Activated CD4-positive, alpha-beta T cell treated with anti-CD3 and anti-CD28 coated beads for 1 hour (primary cell): ENCODE measurements around the gene RASEF.
"Not testable (repeated sequence)": the region's sequence is repeated elsewhere in the genome, so short reads cannot be mapped to it uniquely, and the experiment has no call there.

ENCODE experiments used
- DNase-seq: peaks from one replicate; pipeline ENCODE4 v3.0.0-alpha.2; 2020

Gene RASEF

DNA sequence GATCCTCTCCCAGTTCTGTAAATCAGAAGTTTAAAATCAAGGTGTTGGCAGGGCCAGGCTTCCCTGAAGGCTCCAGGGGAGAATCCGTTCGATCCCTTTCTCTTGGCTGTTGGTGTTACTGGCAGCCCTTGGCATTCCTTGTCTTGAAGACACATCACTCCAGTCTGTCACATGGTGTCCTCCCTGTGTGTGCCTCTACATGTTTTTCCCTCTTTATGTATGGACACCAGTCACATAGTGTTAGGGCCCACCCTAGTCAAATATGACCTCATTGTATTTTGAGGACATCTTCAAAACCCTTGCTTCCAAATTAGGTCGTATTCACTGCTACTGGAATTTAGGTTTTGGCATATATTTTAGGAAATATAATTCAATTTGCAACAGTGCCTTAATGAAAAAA, 94.6 kb downstream of the RASEF start:
- DNase-seq: no peak

DNA sequence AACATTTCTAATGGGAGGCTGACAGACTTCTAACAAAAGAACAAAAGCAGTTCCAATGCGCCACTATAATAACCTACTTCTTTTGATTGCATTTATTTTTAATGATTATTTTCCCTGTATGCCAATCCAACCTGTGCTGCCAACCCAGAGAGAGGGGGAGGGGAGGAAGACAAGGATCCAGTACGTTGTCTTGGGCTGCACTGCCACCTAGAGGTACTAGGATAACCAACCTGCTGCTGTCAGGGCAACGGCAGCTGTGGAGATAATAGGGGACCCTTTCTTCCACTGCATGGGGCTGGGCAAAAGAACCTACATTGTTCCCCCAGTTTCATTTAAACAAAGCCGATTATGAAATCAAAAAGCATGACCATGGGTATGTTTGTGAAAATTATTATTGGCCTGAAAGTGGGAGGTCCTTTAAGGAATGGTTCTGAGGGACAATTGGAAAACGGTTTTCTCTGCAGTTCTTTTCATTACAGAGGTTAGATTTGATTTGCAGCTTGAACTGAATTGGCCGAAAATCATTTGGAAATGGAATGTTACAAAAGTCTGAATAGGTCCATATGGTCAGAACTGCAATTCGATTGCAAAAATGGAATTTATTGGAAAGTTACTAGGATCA, 101.3 kb downstream of the RASEF start:
- DNase-seq: no peak

DNA sequence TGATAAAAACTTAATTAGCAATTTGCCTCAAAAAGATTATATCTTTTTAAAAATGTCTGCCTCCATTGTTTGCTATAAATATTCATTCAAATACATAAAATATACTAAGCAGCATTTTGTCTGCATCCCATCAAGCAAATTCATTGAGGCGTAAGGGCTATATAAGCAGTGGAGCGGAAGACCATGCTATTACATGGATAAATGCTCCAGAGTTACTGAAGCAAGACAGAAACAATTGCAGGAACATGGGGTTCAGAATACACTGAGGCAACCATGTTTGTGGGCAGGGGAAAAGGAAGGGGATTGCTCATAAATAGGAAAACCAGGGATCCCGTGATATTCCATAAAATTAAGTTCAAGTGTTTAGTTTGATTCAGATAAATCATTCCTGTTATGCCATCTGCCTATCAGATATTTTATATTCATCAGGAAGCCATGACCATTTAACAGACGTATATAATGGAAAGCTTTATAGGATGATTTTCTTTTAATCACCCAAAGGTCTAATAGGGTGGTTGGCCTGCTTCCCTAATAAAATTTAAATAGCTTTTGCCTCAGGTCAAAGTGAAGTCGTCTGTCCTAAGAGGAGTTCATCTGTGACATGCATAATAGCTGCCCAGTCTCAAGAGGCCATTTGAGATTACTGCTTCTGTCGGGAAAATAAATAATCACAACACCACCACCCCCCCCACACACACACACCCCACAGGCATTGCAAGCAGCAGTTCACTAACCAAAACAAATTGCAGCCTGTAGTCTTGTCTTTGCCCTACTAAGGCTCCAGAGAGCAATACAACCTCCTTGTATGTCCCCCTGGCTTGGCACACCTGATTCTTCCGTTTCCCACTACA, 105.2 kb downstream of the RASEF start:
- no peak for DNase-seq

DNA sequence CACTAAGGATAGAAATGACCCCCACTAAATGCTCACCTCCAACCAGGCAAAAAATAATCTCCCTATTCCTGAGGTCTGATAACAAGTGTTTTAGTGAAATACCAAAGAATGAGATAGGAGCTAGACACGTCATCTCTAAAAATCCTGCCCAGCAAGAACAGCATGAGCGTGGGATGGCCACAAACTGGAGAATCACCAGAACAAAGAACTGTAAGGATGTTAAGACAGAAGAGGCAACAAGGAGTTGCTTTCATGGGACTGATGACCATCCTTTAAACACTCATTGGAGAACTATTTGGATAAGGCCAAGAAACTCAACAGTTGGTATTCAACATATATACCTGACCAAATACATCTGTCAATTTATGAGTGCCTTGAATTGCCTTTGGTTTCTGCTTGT, 113.7 kb downstream of the RASEF start:
- DNase-seq: no peak

DNA sequence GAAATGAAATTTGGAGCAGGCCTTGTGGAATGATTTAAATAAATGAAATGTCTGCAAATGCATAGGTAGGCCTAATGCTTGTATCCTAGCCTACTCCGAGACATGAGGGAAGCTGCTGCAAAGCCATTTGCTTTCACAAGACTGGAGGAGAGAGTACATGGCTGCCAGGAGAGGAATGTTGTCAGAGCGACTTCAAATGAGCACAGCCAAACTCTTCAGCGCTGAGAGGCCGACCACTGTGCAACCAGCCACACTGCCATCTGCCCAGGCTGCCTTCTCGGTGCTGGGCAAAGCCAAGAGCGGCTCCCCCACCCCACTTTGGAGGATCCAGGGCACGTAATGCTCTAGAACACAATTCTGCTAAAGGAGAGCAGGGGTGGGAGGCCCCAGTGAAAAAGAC, 122.6 kb downstream of the RASEF start:
- DNase-seq: no peak

DNA sequence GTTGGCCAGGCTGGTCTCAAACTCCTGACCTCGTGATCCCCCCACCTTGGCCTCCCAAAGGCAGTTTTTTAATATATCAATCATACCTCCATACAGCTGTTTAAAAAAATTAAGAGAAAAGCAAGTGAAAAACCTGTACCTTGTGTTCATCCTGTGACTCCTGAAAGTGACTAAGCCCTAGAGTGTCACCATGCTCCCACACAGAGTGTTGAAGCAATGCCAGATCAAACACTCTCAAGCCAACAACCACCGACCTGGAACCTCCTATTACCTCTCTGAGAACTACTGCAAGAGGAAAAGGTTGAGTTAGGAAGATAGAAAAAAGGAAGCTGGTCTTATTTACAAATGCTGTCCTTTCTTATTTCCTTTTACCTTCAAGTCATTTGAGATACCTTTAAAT, 123.5 kb downstream of the RASEF start:
- no peak for DNase-seq

DNA sequence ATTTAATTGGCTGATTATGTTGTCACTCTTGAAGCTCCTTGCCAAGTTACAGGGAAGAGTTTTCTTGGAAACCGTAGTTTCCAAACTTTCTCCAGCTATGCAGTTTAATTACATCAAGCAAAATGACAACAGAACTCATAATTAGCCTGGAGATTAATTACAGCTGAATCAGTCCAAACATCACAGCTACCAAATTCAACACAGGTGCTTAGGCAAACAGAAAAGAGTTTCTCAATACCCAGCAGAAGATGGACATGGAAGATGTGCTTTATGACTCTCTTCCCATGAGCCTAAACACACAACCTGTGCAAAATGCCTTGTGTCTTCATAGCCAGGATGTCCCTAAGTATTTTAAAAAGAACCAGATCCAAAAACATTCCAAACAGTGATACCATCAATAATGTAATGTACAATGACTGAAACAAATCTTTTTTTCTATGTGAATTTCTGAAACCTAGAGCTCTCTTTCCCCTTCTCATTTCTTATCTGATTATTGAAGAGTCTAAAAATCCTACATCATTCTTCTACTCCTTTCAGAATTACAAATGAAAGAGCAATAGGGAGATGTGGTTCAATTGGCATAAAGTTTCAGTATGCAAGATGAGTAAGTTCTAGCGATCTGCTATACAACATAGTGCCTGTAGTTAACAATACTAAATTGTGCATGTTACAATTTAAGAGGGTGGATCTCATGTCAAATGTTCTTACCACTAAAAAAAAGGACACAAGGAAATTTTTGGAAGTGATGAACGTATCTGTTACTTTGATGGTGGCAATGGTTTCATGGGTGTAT, 124.3 kb downstream of the RASEF start:
- DNase-seq: no peak

DNA sequence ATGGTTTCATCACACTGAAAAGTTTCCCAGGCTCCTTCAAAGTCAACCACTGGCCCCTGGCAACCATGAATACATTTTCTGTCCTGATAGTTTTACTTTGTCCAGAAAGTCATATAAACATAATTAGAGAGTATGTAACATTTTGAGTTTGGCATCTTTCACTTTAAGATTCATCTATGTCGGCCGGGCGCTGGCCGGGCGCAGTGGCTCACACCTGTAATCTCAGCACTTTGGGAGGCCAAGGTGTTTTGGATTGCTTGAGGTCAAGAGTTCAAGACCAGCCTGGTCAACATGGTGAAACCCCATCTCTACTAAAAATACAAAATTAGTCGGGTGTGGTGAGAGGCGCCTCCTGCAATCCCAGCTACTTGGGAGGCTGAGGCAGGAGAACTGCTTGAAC, 126.4 kb downstream of the RASEF start:
- DNase-seq: not testable (repeated sequence)

DNA sequence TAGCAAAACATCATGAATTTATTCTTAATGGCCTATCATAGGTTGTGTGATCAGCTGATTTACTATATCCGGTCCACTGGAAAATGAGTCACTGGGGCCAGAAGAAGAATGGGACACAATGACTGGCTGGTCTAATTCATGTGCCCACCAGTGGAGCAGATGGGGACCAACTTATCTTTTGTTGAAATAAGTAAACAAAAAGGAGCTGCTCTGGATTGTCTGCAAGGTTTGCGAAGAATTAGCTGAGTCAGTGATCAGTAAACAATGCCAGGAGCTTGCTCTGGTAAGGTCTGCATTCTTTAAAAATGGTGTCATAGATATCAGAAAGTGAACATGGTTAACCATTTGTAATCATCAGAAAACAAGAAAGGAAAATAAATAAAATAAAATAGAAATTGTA, 128.0 kb downstream of the RASEF start:
- DNase-seq: no peak

DNA sequence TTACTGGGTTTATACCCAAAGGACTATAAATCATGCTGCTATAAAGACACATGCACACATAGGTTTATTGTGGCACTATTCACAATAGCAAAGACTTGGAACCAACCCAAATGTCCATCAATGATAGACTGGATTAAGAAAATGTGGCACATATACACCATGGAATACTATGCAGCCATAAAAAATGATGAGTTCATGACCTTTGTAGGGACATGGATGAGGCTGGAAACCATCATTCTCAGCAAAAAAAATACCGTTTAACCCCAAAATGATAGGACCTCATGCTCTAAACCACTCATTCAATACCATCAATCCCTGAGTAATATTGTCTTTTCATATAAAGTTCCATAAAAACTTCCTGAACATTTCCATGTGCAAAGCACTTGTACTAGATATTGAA, 128.9 kb downstream of the RASEF start:
- not testable (repeated sequence) for DNase-seq

DNA sequence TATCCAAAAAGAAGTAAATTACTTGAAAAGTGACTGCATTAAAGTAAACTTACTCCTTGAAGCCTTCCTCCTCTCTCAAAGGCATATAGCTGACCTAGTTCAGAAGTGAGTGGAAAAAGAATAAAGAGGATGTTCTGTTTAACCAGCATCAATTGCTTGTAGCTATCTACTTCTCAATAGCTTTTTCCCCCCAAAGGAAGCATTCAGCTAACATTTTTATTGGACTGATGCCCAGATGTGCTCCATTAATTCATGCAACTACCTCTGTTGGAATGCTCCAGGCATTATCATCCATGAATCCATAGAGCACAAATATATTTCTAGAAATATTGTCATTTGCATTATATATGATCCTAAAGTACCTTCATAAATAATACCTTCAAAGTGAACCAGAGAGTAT, 132.8 kb downstream of the RASEF start:
- DNase-seq: no peak
